Smooth muscle cell (in vitro differentiated cells): ENCODE results near the gene TTC39B. TPM values are rescaled to one million over a fixed set of nuclear protein-coding genes. Genes with fewer than 3 reads are reported as not detected.

Experiments used
- DNase-seq: peaks from one replicate; lab custom pipeline; 2025; ENCODE audit not compliant: unreplicated experiment; lab: John Stamatoyannopoulos, UW
- H2AFZ ChIP-seq: fragments of 200-600 bp; sonication (generic); 2 replicates; pipeline ENCODE4 v1.6.0; 2016; ENCODE audit warnings: antibody characterized with exemption, low read depth, mild to moderate bottlenecking
- H3F3A ChIP-seq: fragments of 200-600 bp; sonication (generic); 2 replicates; pipeline ENCODE4 v1.6.0; 2017; ENCODE audit warnings: antibody characterized with exemption, low read depth
- H3K27ac ChIP-seq: fragments of 200-600 bp; sonication (generic); 2 replicates; pipeline ENCODE4 v1.5.1; 2016; ENCODE audit warnings: low read depth, mild to moderate bottlenecking
- H3K27me3 ChIP-seq: fragments of 200-600 bp; sonication (generic); 2 replicates; pipeline ENCODE4 v1.6.1; 2016; ENCODE audit warnings: low read depth, mild to moderate bottlenecking
- H3K36me3 ChIP-seq: fragments of 200-600 bp; sonication (generic); 2 replicates; pipeline ENCODE4 v1.5.1; 2016; ENCODE audit warnings: low read depth
- H3K4me1 ChIP-seq: fragments of 200-600 bp; sonication (generic); 2 replicates; pipeline ENCODE4 v1.5.1; 2016; ENCODE audit warnings: low read depth
- H3K4me2 ChIP-seq: fragments of 200-600 bp; sonication (generic); 2 replicates; pipeline ENCODE4 v1.6.0; 2016; ENCODE audit warnings: mild to moderate bottlenecking
- H3K4me3 ChIP-seq: fragments of 200-600 bp; sonication (generic); 2 replicates; pipeline ENCODE4 v1.5.1; 2016; ENCODE audit warnings: mild to moderate bottlenecking
- H3K79me2 ChIP-seq: fragments of 200-600 bp; sonication (generic); 2 replicates; pipeline ENCODE4 v1.6.0; 2016; ENCODE audit warnings: low read depth, mild to moderate bottlenecking
- H3K9ac ChIP-seq: fragments of 200-600 bp; sonication (generic); 2 replicates; pipeline ENCODE4 v1.6.0; 2016; ENCODE audit warnings: low read depth
- H3K9me3 ChIP-seq: fragments of 200-600 bp; sonication (generic); replicated peaks from 2 replicates; pipeline ENCODE4 v1.5.1; 2016; ENCODE audit warnings: low read depth
- H4K20me1 ChIP-seq: fragments of 200-600 bp; sonication (generic); 2 replicates; pipeline ENCODE4 v1.6.0; 2016; ENCODE audit warnings: low read depth
- CTCF ChIP-seq: fragments of 200-600 bp; sonication (generic); IDR thresholded peaks from 2 replicates; pipeline ENCODE4 v1.5.1; 2017; ENCODE audit warnings: borderline replicate concordance, mild to moderate bottlenecking, antibody characterized with exemption; ENCODE audit not compliant: insufficient read depth, poor library complexity, severe bottlenecking
- WGBS: methylation state at CpG from one replicate; pipeline ENCODE4 v1.1.7; 2016; ENCODE audit warnings: low lambda C conversion rate; 5-methylcytosine and 5-hydroxymethylcytosine counted together
- polyA plus RNA-seq: library from polyadenylated mRNA; unstranded; fragments of >200 nt; fragmentation: Nextera tagmentation; extraction: Ambion mirVana; gene quantifications from 2 replicates; pipeline ENCODE4 v1.2.1, GENCODE V29; 2016
- total RNA-seq: library from RNA; depleted of rRNA; stranded (reverse); fragments of >200 nt; gene quantifications from 2 replicates; pipeline ENCODE4 v1.2.3, GENCODE V29; 2014

Gene TTC39B
- total and polyA plus RNA-seq, 2 experiments from 2014 or later, result 3.8 to 13.3 TPM

DNA sequence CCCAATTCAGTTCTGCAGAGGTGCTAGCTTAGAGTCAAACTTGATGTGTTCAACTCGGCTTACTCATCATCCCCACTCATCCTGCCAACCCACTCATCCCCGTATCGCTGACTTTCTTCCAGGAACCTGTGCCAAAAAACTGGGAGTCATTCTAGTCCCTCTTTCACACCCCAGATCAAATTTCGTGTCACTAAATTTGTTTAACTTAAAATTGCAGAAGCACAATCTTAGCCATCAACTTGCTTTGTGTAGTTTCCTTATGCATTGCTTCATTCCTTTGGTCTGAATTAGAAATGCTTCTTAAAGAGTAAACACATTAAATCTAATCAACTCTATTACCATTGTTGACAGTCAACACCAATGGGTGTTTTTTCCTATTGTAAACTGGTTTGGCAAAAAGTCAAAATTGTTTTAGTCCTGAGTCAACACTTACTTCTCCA lies 162.4 kb downstream of the TTC39B start:
- Histone ChIP-seq H3K4me3 (no peak overlapping the region), H2AFZ (no peak overlapping the region), H3K4me1 (peaks cover 11% of the 10 kb centered on the region), H3K27ac (no peak overlapping the region), H3K79me2 (no peaks in the 10 kb centered on the region), H3F3A (peaks cover 2% of the 10 kb centered on the region), H4K20me1 (no peaks in the 10 kb centered on the region), H3K36me3 (no peaks in the 10 kb centered on the region), H3K9ac (no peak overlapping the region), H3K4me2 (no peak overlapping the region), H3K9me3 (no peaks in the 10 kb centered on the region), H3K27me3 (no peaks in the 10 kb centered on the region)
- DNase-seq, result no peak
- 62% methylated on average over 4 of the region's 4 CpGs for WGBS
- no peak for TF ChIP-seq CTCF

DNA sequence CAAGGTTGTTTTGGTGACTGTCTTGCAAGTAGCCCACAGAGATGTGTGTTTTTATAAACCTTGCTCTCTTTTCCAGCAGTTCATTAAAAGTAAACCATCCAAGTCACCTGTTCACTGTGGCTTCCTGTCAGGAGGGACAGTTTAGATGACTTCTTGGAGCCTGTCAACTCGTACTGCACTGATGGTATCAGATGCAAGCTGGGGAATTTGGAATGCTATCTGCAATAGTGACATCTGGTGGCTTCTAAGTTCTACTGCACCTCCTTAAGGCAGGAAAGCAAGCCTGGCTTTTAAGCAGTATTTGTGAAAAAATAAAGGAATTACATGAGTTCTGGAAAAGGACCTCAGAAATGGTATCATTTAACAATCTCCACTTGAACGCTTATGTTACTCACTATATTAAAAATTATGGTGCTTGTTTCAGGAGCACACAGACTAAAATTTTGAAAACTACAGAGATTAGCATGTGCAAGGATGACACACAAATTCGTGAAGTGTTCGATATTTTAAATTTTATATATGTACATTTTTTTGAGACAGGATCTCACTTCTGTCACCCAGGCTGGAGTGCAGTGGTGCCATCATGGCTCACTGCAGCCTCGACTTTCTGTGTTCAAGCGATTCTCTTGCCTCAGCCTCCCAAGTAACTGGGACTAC lies 164.0 kb downstream of the TTC39B start:
- Histone ChIP-seq H3K27ac (no peak overlapping the region), H3K9ac (no peak overlapping the region), H3K36me3 (no peaks in the 10 kb centered on the region), H3K9me3 (no peaks in the 10 kb centered on the region), H4K20me1 (no peaks in the 10 kb centered on the region), H3K4me1 (peaks cover 16% of the 10 kb centered on the region), H3K27me3 (no peaks in the 10 kb centered on the region), H2AFZ (no peak overlapping the region), H3F3A (peaks cover 5% of the 10 kb centered on the region), H3K79me2 (no peaks in the 10 kb centered on the region), H3K4me3 (no peak overlapping the region), H3K4me2 (no peak overlapping the region)
- 62% methylated on average over 6 of the region's 6 CpGs for WGBS
- DNase-seq, result no peak
- peak; percentile 84 for TF ChIP-seq CTCF

DNA sequence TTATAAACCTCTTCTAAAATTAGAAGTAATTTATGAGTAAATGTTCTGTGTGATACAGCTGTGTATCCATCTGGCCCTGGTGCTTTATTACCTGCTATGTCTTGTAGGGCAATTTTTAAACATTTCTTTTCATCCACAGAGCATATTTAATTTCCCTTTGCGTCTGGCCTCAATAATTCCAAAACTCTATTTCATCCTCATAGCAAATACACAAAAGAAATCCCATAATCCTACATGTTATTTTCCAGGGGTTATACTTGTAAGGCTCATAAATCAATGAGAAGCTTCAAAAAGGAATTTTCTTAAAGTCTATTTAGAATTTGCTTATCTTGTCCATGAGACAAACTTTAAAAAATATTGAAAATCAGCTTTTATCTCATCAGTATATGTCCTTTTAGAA lies 167.0 kb downstream of the TTC39B start:
- Histone ChIP-seq H3F3A (peaks cover 5% of the 10 kb centered on the region), H3K36me3 (no peaks in the 10 kb centered on the region), H3K4me2 (peak overlapping the region; percentile 72), H3K4me1 (peaks cover 12% of the 10 kb centered on the region), H3K9ac (no peak overlapping the region), H4K20me1 (no peaks in the 10 kb centered on the region), H3K27me3 (no peaks in the 10 kb centered on the region), H3K79me2 (no peaks in the 10 kb centered on the region), H3K4me3 (no peak overlapping the region), H3K9me3 (no peaks in the 10 kb centered on the region), H3K27ac (peak overlapping the region; percentile 50), H2AFZ (peak overlapping the region; percentile 93)
- no peak for DNase-seq
- no peak for TF ChIP-seq CTCF
- WGBS, result 44% methylated on average over 1 of the region's 1 CpG

DNA sequence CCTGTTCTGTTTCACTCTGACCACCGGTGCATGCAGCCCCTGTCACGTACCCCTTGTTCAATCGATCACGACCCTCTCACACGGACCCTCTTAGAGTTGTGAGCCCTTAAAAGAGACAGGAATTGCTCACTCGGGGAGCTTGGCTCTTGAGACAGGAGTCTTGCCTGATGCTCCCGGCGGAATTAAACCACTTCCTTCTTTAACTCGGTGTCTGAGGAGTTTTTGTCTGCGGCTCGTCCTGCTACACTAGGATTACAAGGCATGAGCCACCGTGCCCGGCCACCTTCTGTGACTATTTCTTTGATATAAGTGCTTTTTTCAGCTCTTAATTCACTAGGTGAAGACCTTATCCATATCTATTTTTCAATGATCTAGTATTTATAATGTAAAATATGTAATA lies 167.5 kb downstream of the TTC39B start:
- H3K9me3 ChIP-seq, result no peaks in the 10 kb centered on the region
- 29% methylated on average over 13 of the region's 13 CpGs for WGBS
- TF ChIP-seq CTCF, result no peak
- no peaks in the 10 kb centered on the region for H3K27me3 ChIP-seq
- H3F3A ChIP-seq, result peaks cover 5% of the 10 kb centered on the region
- H3K27ac ChIP-seq, result peak overlapping the region; percentile 50
- H3K4me3 ChIP-seq, result no peak overlapping the region
- no peaks in the 10 kb centered on the region for H3K79me2 ChIP-seq
- H3K4me2 ChIP-seq, result peak overlapping the region; percentile 72
- peak overlapping the region; percentile 93 for H2AFZ ChIP-seq
- no peaks in the 10 kb centered on the region for H3K36me3 ChIP-seq
- no peak for DNase-seq
- no peaks in the 10 kb centered on the region for H4K20me1 ChIP-seq
- H3K4me1 ChIP-seq, result peaks cover 12% of the 10 kb centered on the region
- H3K9ac ChIP-seq, result peak overlapping the region; percentile 13
